HepG2 (cell line): ENCODE results near the gene TMEM178A. TPM values are rescaled to one million over a fixed set of nuclear protein-coding genes. Genes with fewer than 3 reads are reported as not detected.

Source experiments
- ATAC-seq: fragments of 200-7000 bp; cut with Tn5 transposase; 3 replicates; pipeline ENCODE4 v1.9.1; 2020; ENCODE audit warnings: mild to moderate bottlenecking, moderate library complexity
- BruUV-seq: library from RNA; stranded (reverse); fragments of 400-500 nt; replicated peaks from 2 replicates; lab custom pipeline; 2021; lab: Mats Ljungman, UMichigan
- CTCF ChIA-PET: fragments of 300-600 bp; formaldehyde crosslinking; extraction: SDS; loops from one replicate; lab custom pipeline; 2021; ENCODE audit warnings: low total read pairs, inconsistent platforms, low intra/inter-chr PET ratio; lab: Yijun Ruan, JAX
- POLR2A ChIA-PET: fragments of 350-600 bp; sonication (Branson Sonifier 250); formaldehyde crosslinking; loops from one replicate; lab custom pipeline; 2020; ENCODE audit warnings: antibody characterized with exemption, inconsistent platforms; lab: Yijun Ruan, JAX
- DNase-seq: peaks from one replicate; pipeline ENCODE4 v3.0.0-alpha.2; 2015; ENCODE audit warnings: low spot score
- FAIRE-seq: peaks from 3 replicates; lab custom pipeline; 2011; peaks lifted over from hg19 to GRCh38; lab: Jason Lieb, UNC
- H2AFZ ChIP-seq: one replicate; pipeline ENCODE4 v1.6.1; 2011; ENCODE audit warnings: low read length, inconsistent platforms
- H3K27ac ChIP-seq: fragments of 300-600 bp; 3 replicates; pipeline ENCODE4 v1.8.0; 2011; ENCODE audit warnings: mixed run types, mild to moderate bottlenecking, mixed read lengths, low read length, inconsistent platforms; ENCODE audit not compliant: insufficient read depth; ENCODE audit errors: extremely low read length
- H3K27me3 ChIP-seq, 2 experiments: fragments of 200-600 bp in 1 of 2; 2 replicates in 1 of 2; 3 replicates in 1 of 2; pipeline versions ENCODE4 v1.6.0 to v1.8.0; 2011; ENCODE audit warnings: low read length in 2 of 2, mild to moderate bottlenecking in 2 of 2, moderate library complexity in 2 of 2, inconsistent platforms in 1 of 2; ENCODE audit not compliant: insufficient read depth in 2 of 2, control insufficient read depth in 1 of 2
- H3K36me3 ChIP-seq, 2 experiments: fragments of 200-600 bp in 1 of 2; replicated peaks in 1 of 2; 2 replicates in 1 of 2; 3 replicates in 1 of 2; pipeline versions ENCODE4 v1.5.1 to v1.8.0; 2011; ENCODE audit warnings: low read length in 2 of 2, inconsistent platforms in 1 of 2; ENCODE audit not compliant: insufficient read depth in 2 of 2, control insufficient read depth in 1 of 2
- H3K4me1 ChIP-seq: 2 replicates; pipeline ENCODE4 v1.5.1; 2012; ENCODE audit warnings: low read length, inconsistent platforms; ENCODE audit not compliant: insufficient read depth
- H3K4me2 ChIP-seq: 2 replicates; pipeline ENCODE4 v1.6.0; 2011; ENCODE audit warnings: low read depth, low read length, inconsistent platforms
- H3K4me3 ChIP-seq, 3 experiments: fragments of 200-600 bp in 1 of 3; sonication (generic), shearing (Covaris generic) in 1 of 3; replicated peaks in 1 of 3; 2 replicates each; pipeline ENCODE4 v1.5.1; 2011 to 2016; ENCODE audit warnings: low read length in 3 of 3, inconsistent platforms in 2 of 3, low read depth in 2 of 3, mild to moderate bottlenecking in 2 of 3, control low read depth in 1 of 3, mixed read lengths in 1 of 3; ENCODE audit not compliant: insufficient read depth in 1 of 3
- H3K79me2 ChIP-seq: one replicate; pipeline ENCODE4 v1.6.1; 2011; ENCODE audit warnings: low read length, inconsistent platforms; ENCODE audit not compliant: insufficient read depth
- H3K9ac ChIP-seq: 2 replicates; pipeline ENCODE4 v1.6.0; 2011; ENCODE audit warnings: mild to moderate bottlenecking, low read depth, low read length, inconsistent platforms; ENCODE audit not compliant: insufficient read depth
- H3K9me3 ChIP-seq: 2 replicates; pipeline ENCODE4 v1.5.1; 2012; ENCODE audit warnings: mild to moderate bottlenecking, low read length
- H4K20me1 ChIP-seq: 2 replicates; pipeline ENCODE4 v1.6.0; 2011; ENCODE audit warnings: inconsistent platforms, mild to moderate bottlenecking, low read length, moderate library complexity; ENCODE audit not compliant: insufficient read depth
- CEBPB ChIP-seq: IDR thresholded peaks from 2 replicates; pipeline ENCODE4 v1.6.1; 2011; ENCODE audit warnings: low read depth, low read length, improper control_type of control experiment, borderline replicate concordance
- CREB1 ChIP-seq, 2 experiments: fragments of 450-650 bp in 1 of 2; IDR thresholded peaks; 2 replicates each; pipeline ENCODE4 v1.6.1; 2016 to 2017; ENCODE audit warnings: control low read depth in 1 of 2, mild to moderate bottlenecking in 1 of 2, missing compliant biosample characterization in 1 of 2, missing genetic modification characterization in 1 of 2
- MNT ChIP-seq: fragments of 450-650 bp; IDR thresholded peaks from 2 replicates; pipeline ENCODE4 v1.6.1; 2016
- NFKB2 ChIP-seq: sonication (generic); formaldehyde crosslinking; IDR thresholded peaks from 2 replicates; pipeline ENCODE4 v1.4.0; 2020; ENCODE audit warnings: missing genetic modification reagents, borderline replicate concordance
- WGBS: methylation state at CpG from one replicate; pipeline ENCODE4 v1.1.6; 2017; ENCODE audit warnings: low lambda C conversion rate; 5-methylcytosine and 5-hydroxymethylcytosine counted together
- in situ Hi-C: cut with HindIII; loops from 2 replicates; pipeline ENCODE4 v1.10.0; 2017; ENCODE audit warnings: low pct_unique_long_range_greater_than_20kb; ENCODE audit not compliant: extremely low pct_ligation_motif_present
- intact Hi-C: fragments of 100-400 bp; cut with micrococcal nuclease; formaldehyde crosslinking; loops from one replicate; pipeline ENCODE4 v1.10.0; 2022; ENCODE audit not compliant: unreplicated experiment
- polyA plus RNA-seq, 8 experiments: library from polyadenylated mRNA; depleted of rRNA in 3 of 8; stranded (reverse) in 7 of 8; unstranded in 1 of 8; fragments of >200 nt; fragmentation: Illumina TruSeq in 4 of 8; extraction: Trizol in 4 of 8; gene quantifications; 2 replicates each; pipeline versions ENCODE4 v1.2.1 to v1.2.3, GENCODE V29; 2011 to 2016; ENCODE audit warnings: low read depth in 4 of 8, missing spikeins in 1 of 8, mixed read lengths in 1 of 8; ENCODE audit not compliant: insufficient read depth in 1 of 8
- total RNA-seq, 5 experiments: library from RNA; depleted of rRNA; stranded (reverse); fragments of >200 nt; fragmentation: Illumina TruSeq; extraction: Trizol; gene quantifications; 2 replicates each; pipeline ENCODE4 v1.2.3, GENCODE V29; 2016; ENCODE audit warnings: low read depth in 1 of 5

TMEM178A gene
- total and polyA plus RNA-seq, 2 of the 13 experiments (the other 11 are each of a cell fraction or from before 2014, with no cell fraction given) = 0.38 to 3.3 TPM

- no peaks in the 10 kb centered on the region for H3K79me2 ChIP-seq
- ATAC-seq = no peak
- no peak overlapping the region for H3K4me3 ChIP-seq
- no peak overlapping the region for H3K27ac ChIP-seq
- in situ Hi-C loops = no loop called here
- DNase-seq = no peak
- ChIA-PET POLR2A (no interaction called here), CTCF (no interaction called here)
- 82% methylated on average over 1 of the region's 1 CpG for WGBS
- H3K27me3 ChIP-seq = peaks cover 0 to 8% of the 10 kb centered on the region in 2 experiments; a peak in 1 of 5 replicates
- peaks cover 31% of the 10 kb centered on the region for H3K4me1 ChIP-seq
- peaks cover 11% of the 10 kb centered on the region for H3K9me3 ChIP-seq
- no peak overlapping the region for H3K9ac ChIP-seq
- H3K4me2 ChIP-seq = no peak overlapping the region
- FAIRE-seq = no peak
- peak; percentile 55 for TF ChIP-seq CEBPB
- TF ChIP-seq NFKB2 (CRISPR knock-in tag) = no peak
- TF ChIP-seq MNT = peak; percentile 32; the same call in 1 of the 2 replicates
- TF ChIP-seq, all 625 proteins: peak for 2
- intact Hi-C loops = no loop called here
- H2AFZ ChIP-seq = no peak overlapping the region
- BruUV-seq = no TSS peak
- no peaks in the 10 kb centered on the region for H4K20me1 ChIP-seq
- no peaks in the 10 kb centered on the region for H3K36me3 ChIP-seq
Observed at GRCh38 chr2:39706312-39706711, 40.6 kb downstream of the TMEM178A start.

GRCh38 chr2:39706945-39707344 lies 41.2 kb downstream of the TMEM178A start:
- H3K36me3 ChIP-seq = no peaks in the 10 kb centered on the region
- intact Hi-C loops (no loop called here), in situ Hi-C loops (no loop called here)
- no peaks in the 10 kb centered on the region for H4K20me1 ChIP-seq
- H3K4me3 ChIP-seq = no peak overlapping the region
- no peak for TF ChIP-seq CREB1 (IDR thresholded peaks at IDR 0.05)
- no peak for TF ChIP-seq CREB1 (CRISPR knock-in tag; IDR thresholded peaks at IDR 0.05)
- TF ChIP-seq MNT = peak; percentile 84
- H3K4me2 ChIP-seq = no peak overlapping the region
- no peak for ATAC-seq
- no TSS peak for BruUV-seq
- H3K9ac ChIP-seq = no peak overlapping the region
- peaks cover 0 to 10% of the 10 kb centered on the region in 2 experiments; a peak in 2 of 5 replicates for H3K27me3 ChIP-seq
- no peak overlapping the region for H2AFZ ChIP-seq
- POLR2A ChIA-PET = no interaction called here
- no peak for FAIRE-seq
- WGBS = 74% methylated on average over 8 of the region's 8 CpGs
- peaks cover 31% of the 10 kb centered on the region for H3K4me1 ChIP-seq
- DNase-seq = no peak
- CTCF ChIA-PET = no interaction called here
- no peaks in the 10 kb centered on the region for H3K79me2 ChIP-seq
- peaks cover 5% of the 10 kb centered on the region; the same call in 1 of the 2 replicates for H3K9me3 ChIP-seq
- H3K27ac ChIP-seq = no peak overlapping the region
